Trophoblast cell (in vitro differentiated cells and primary cell): ENCODE measurements around the gene PGAP6.
"Not testable (repeated sequence)": the region's sequence is repeated elsewhere in the genome, so short reads cannot be mapped to it uniquely, and the experiment has no call there.

Source experiments
- DNase-seq, 2 donors: peaks; one replicate each; pipeline ENCODE4 v3.0.0-alpha.2; 2016
- H2AFZ ChIP-seq: 2 replicates; pipeline ENCODE4 v1.6.1; 2013; ENCODE audit warnings: low read length, moderate library complexity, mild to moderate bottlenecking; ENCODE audit not compliant: insufficient read depth, poor library complexity
- H2AK5ac ChIP-seq: 2 replicates; pipeline ENCODE4 v1.6.1; 2013; ENCODE audit warnings: mild to moderate bottlenecking, low read length
- H2BK120ac ChIP-seq: 2 replicates; pipeline ENCODE4 v1.6.1; 2013; ENCODE audit warnings: low read length, mild to moderate bottlenecking, moderate library complexity; ENCODE audit not compliant: insufficient read depth, poor library complexity
- H2BK12ac ChIP-seq: 2 replicates; pipeline ENCODE4 v1.6.1; 2013; ENCODE audit warnings: mild to moderate bottlenecking, low read length, moderate library complexity
- H2BK5ac ChIP-seq: 2 replicates; pipeline ENCODE4 v1.6.1; 2013; ENCODE audit warnings: low read length, low read depth, moderate library complexity, mild to moderate bottlenecking; ENCODE audit not compliant: poor library complexity
- H3K14ac ChIP-seq: 2 replicates; pipeline ENCODE4 v1.6.1; 2013; ENCODE audit warnings: mild to moderate bottlenecking, low read length
- H3K18ac ChIP-seq: 2 replicates; pipeline ENCODE4 v1.6.1; 2013; ENCODE audit warnings: mild to moderate bottlenecking, low read length
- H3K23ac ChIP-seq: 2 replicates; pipeline ENCODE4 v1.6.1; 2013; ENCODE audit warnings: low read length
- H3K27ac ChIP-seq: 2 replicates; pipeline ENCODE4 v1.5.1; 2013; ENCODE audit warnings: low read depth, mild to moderate bottlenecking, inconsistent platforms, low read length, moderate library complexity
- H3K27me3 ChIP-seq: 2 replicates; pipeline ENCODE4 v1.6.1; 2013; ENCODE audit warnings: inconsistent platforms, mild to moderate bottlenecking, low read length, moderate library complexity; ENCODE audit not compliant: insufficient read depth
- H3K36me3 ChIP-seq, 2 experiments: 1 replicate in 1 of 2; 2 replicates in 1 of 2; pipeline ENCODE4 v1.6.1; 2013; ENCODE audit warnings: low read length in 2 of 2, mild to moderate bottlenecking in 2 of 2, moderate library complexity in 1 of 2; ENCODE audit not compliant: insufficient read depth in 2 of 2, control insufficient read depth in 1 of 2
- H3K4ac ChIP-seq: 2 replicates; pipeline ENCODE4 v1.6.1; 2013; ENCODE audit warnings: low read depth, mild to moderate bottlenecking, low read length, moderate library complexity
- H3K4me1 ChIP-seq, 2 experiments: 1 replicate in 1 of 2; 2 replicates in 1 of 2; pipeline ENCODE4 v1.6.1; 2013; ENCODE audit warnings: low read length in 2 of 2, mild to moderate bottlenecking in 2 of 2, moderate library complexity in 1 of 2; ENCODE audit not compliant: insufficient read depth in 2 of 2, control insufficient read depth in 1 of 2
- H3K4me2 ChIP-seq: 2 replicates; pipeline ENCODE4 v1.6.1; 2013; ENCODE audit warnings: inconsistent platforms, mild to moderate bottlenecking, low read length, moderate library complexity
- H3K4me3 ChIP-seq: 2 replicates; pipeline ENCODE4 v1.5.1; 2013; ENCODE audit warnings: mild to moderate bottlenecking, low read depth, low read length, inconsistent platforms
- H3K79me1 ChIP-seq: one replicate; pipeline ENCODE4 v1.6.1; 2013; ENCODE audit warnings: low read length
- H3K79me2 ChIP-seq: 2 replicates; pipeline ENCODE4 v1.6.1; 2013; ENCODE audit warnings: low read length, mild to moderate bottlenecking; ENCODE audit not compliant: control insufficient read depth, insufficient read depth, poor library complexity
- H3K9ac ChIP-seq: 2 replicates; pipeline ENCODE4 v1.6.1; 2013; ENCODE audit warnings: mild to moderate bottlenecking, low read length
- H3K9me3 ChIP-seq: 2 replicates; pipeline ENCODE4 v1.6.1; 2013; ENCODE audit warnings: low read depth, mild to moderate bottlenecking, control low read depth, inconsistent platforms, low read length; ENCODE audit not compliant: insufficient read depth
- H4K12ac ChIP-seq: 2 replicates; pipeline ENCODE4 v1.6.1; 2013; ENCODE audit warnings: low read depth, mild to moderate bottlenecking, low read length, moderate library complexity
- H4K8ac ChIP-seq: 2 replicates; pipeline ENCODE4 v1.6.1; 2013; ENCODE audit warnings: low read depth, mild to moderate bottlenecking, low read length, moderate library complexity
- H4K91ac ChIP-seq: one replicate; pipeline ENCODE4 v1.6.1; 2013; ENCODE audit warnings: low read depth, mild to moderate bottlenecking, low read length, moderate library complexity
- WGBS: extraction: QIAGEN DNeasy Blood & Tissue Kit; methylation state at CpG from one replicate; pipeline ENCODE4 v1.1.7; 2013; ENCODE audit warnings: missing lambda C conversion rate; ENCODE audit not compliant: insufficient read length, insufficient coverage; ENCODE audit errors: extremely low coverage; 5-methylcytosine and 5-hydroxymethylcytosine counted together

PGAP6 gene

DNA sequence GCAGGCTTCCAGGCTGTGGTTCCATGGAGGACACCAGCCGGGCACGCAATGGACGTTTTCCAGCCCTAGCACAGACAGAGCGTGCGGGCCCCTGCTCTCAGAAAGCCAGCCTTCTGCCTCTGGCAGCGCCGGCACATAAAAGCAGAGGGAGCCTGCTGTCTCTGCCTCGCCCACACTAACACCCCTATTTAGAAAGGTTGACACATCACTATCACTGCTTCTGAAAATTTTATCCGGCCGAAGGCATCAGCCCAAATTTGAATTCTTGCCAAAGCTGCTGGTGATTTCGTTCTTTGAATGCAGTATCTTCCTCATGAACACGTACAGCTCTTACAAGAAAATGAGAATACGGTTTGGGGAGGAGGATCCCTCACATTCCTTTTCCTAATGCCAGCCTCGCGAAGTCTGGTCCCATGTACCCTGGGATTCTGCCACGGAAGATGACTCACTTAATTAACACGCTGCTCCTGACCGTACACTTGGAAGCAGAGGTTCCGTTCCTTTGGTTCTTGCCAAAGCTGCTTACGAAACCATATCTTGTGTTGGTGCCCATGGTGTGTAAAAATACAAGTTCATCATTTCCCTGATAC is 42.4 kb upstream of the PGAP6 start:
- H3K4me1 ChIP-seq = peaks cover 15 to 18% of the 10 kb centered on the region in 2 experiments
- WGBS = no CpG with 5 or more reads among the region's 20 CpGs

DNA sequence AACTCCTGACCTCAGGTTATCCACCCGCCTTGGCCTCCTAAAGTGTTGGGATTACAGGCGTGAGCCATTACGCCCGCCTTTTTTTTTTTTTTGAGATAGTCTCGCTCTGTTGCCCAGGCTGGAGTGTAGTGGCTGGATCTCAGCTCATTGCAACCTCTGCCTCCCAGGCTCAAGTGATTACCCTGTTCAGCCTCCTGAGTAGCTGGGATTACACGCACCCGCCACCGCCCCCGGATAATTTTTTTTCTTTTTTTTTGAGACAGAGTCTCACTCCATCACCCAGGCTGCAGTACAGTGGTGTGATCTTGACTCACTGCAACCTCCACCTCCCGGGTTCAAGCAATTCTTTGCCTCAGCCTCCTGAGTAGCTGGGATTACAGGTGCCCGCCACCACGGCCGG is 40.4 kb upstream of the PGAP6 start:
- H2BK5ac ChIP-seq, H4K12ac ChIP-seq, H2BK12ac ChIP-seq, H3K9me3 ChIP-seq, H3K23ac ChIP-seq, H2AFZ ChIP-seq, H3K27ac ChIP-seq, H3K4me2 ChIP-seq, H3K4me3 ChIP-seq, H3K9ac ChIP-seq, H3K36me3 ChIP-seq, H4K8ac ChIP-seq, H3K14ac ChIP-seq, H3K18ac ChIP-seq, H4K91ac ChIP-seq, H3K79me1 ChIP-seq, H2AK5ac ChIP-seq, H3K4ac ChIP-seq, H2BK120ac ChIP-seq, DNase-seq: not testable (repeated sequence)
- no CpG with 5 or more reads among the region's 13 CpGs for WGBS
- H3K27me3 ChIP-seq = peaks cover 17% of the 10 kb centered on the region
- peaks cover 13 to 14% of the 10 kb centered on the region in 2 experiments for H3K4me1 ChIP-seq
- peaks cover 10% of the 10 kb centered on the region for H3K79me2 ChIP-seq

More for the DNA sequence above, 42.4 kb upstream of the PGAP6 start:
- Histone ChIP-seq H3K79me2 (peaks cover 10% of the 10 kb centered on the region), H4K91ac (no peak overlapping the region), H3K27me3 (peaks cover 17% of the 10 kb centered on the region), H3K18ac (no peak overlapping the region), H3K4me2 (no peak overlapping the region), H2BK12ac (no peak overlapping the region), H3K36me3 (no peaks in the 10 kb centered on the region), H2BK120ac (no peak overlapping the region), H3K9me3 (peaks cover 2% of the 10 kb centered on the region), H3K79me1 (peaks cover 5% of the 10 kb centered on the region), H3K4me3 (no peak overlapping the region), H3K4ac (no peak overlapping the region), H3K14ac (no peak overlapping the region), H3K9ac (no peak overlapping the region), H3K23ac (no peak overlapping the region), H4K12ac (no peak overlapping the region), H3K27ac (no peak overlapping the region), H4K8ac (no peak overlapping the region), H2AFZ (no peak overlapping the region), H2BK5ac (no peak overlapping the region), H2AK5ac (no peak overlapping the region)
- DNase-seq = peak in 1 of 2 donors; percentile 18

DNA sequence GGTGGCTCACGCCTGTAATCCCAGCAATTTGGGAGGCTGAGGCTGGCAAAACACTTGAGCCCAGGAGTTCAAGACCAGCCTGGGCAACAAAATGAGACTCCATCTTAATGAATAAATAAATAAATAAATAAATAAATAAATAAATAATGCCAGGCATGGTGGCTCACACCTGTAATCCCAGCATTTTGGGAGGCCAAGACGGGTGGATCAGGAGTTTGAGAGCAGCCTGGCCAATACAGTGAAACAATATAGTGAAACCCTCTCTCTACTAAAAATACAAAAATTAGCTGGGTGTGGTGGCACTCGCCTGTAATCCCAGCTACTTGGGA is 33.4 kb upstream of the PGAP6 start:
- not testable (repeated sequence) for H4K91ac ChIP-seq, H4K12ac ChIP-seq, H3K4ac ChIP-seq, H3K18ac ChIP-seq, H2AFZ ChIP-seq, H4K8ac ChIP-seq, H2AK5ac ChIP-seq, H3K79me2 ChIP-seq, H3K4me3 ChIP-seq, H3K9ac ChIP-seq, H3K9me3 ChIP-seq, H2BK5ac ChIP-seq, H3K4me1 ChIP-seq, H3K27ac ChIP-seq, H2BK120ac ChIP-seq, H3K14ac ChIP-seq, H3K79me1 ChIP-seq, H3K4me2 ChIP-seq, H3K23ac ChIP-seq, DNase-seq, H3K27me3 ChIP-seq, H2BK12ac ChIP-seq
- no CpG with 5 or more reads among the region's 3 CpGs for WGBS
- peaks cover 12 to 17% of the 10 kb centered on the region in 2 experiments for H3K36me3 ChIP-seq

DNA sequence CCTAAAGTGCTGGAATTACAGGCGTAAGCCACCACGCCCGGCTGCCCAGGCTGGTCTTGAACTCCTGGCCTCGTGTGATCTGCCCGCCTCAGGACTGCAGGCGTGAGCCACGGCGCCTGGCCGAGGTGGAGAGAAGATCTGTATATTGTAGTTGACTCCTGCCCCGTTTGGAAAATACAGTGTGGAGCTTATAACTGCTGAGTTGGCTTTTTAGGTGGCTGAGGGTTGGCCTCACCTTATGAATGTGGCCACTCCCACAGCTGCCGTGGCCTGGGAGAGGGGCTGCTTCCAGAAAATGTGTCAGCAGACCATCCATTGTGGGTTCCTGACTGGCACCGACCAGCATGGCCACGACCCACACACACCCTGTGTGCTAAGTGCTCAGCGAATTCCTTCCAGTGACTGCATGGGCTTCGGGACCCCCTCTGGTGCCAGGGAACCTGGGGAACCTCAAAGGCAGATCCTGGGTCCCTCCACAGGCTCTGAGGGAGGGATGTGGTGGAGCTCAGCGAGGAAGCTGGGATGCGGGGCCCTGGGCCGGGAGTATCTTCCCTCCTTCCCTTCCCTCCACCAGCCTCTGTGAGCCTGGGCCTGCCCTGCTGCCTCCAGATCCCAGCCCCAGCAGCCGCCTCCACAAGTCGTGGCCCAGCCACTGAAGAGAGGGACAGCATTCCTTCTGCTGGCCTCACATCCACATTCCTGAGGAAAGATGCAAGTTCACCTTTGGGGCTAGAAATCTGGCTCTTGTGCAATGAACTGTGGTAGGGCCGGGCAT is 32.8 kb upstream of the PGAP6 start:
- H3K4ac ChIP-seq = no peak overlapping the region
- H2BK12ac ChIP-seq = peak overlapping the region; percentile 82
- peaks cover 2% of the 10 kb centered on the region for H3K79me1 ChIP-seq
- H3K36me3 ChIP-seq = peaks cover 15 to 20% of the 10 kb centered on the region in 2 experiments
- no peak overlapping the region for H3K4me2 ChIP-seq
- H2BK120ac ChIP-seq = peak overlapping the region; percentile 31
- no peaks in the 10 kb centered on the region for H3K79me2 ChIP-seq
- no peaks in the 10 kb centered on the region for H3K27me3 ChIP-seq
- H2AFZ ChIP-seq = peak overlapping the region; percentile 27
- H3K23ac ChIP-seq = no peak overlapping the region
- peak overlapping the region; percentile 61 for H3K27ac ChIP-seq
- peaks cover 3 to 5% of the 10 kb centered on the region in 2 experiments for H3K4me1 ChIP-seq
- peak; percentile 93 to 95 for DNase-seq
- H4K8ac ChIP-seq = peak overlapping the region; percentile 65
- H3K9ac ChIP-seq = no peak overlapping the region
- H2AK5ac ChIP-seq = peak overlapping the region; percentile 90
- H4K91ac ChIP-seq = peak overlapping the region; percentile 77
- no CpG with 5 or more reads among the region's 21 CpGs for WGBS
- no peak overlapping the region for H3K4me3 ChIP-seq
- peak overlapping the region; percentile 56 for H4K12ac ChIP-seq
- no peaks in the 10 kb centered on the region for H3K9me3 ChIP-seq
- H2BK5ac ChIP-seq = peak overlapping the region; percentile 53
- peak overlapping the region; percentile 62 for H3K14ac ChIP-seq
- peak overlapping the region; percentile 66 for H3K18ac ChIP-seq
